Type B pancreatic cell (in vitro differentiated cells): ENCODE data around the gene TBX4. TPM values are rescaled to one million over a fixed set of nuclear protein-coding genes. Genes with fewer than 3 reads are reported as not detected.
"Not testable (repeated sequence)": the region's sequence is repeated elsewhere in the genome, so short reads cannot be mapped to it uniquely, and the experiment has no call there.

Experiments
- DNase-seq: peaks from one replicate; pipeline ENCODE4 v3.0.0; 2021; ENCODE audit warnings: mixed read lengths; ENCODE audit not compliant: unreplicated experiment; ENCODE audit errors: extremely low spot score
- H3K27ac Mint-ChIP-seq: 2 replicates; pipeline ENCODE4 v1.8.0; 2021; ENCODE audit warnings: mild to moderate bottlenecking, mixed read lengths
- H3K27me3 Mint-ChIP-seq: 2 replicates; pipeline ENCODE4 v1.8.0; 2021; ENCODE audit warnings: mixed read lengths
- H3K36me3 Mint-ChIP-seq: 2 replicates; pipeline ENCODE4 v1.8.0; 2021; ENCODE audit warnings: mixed read lengths
- H3K4me1 Mint-ChIP-seq: one replicate; pipeline ENCODE4 v1.8.0; 2021; ENCODE audit warnings: mixed read lengths; ENCODE audit not compliant: unreplicated experiment
- H3K4me3 Mint-ChIP-seq: 2 replicates; pipeline ENCODE4 v1.8.0; 2021; ENCODE audit warnings: mild to moderate bottlenecking, mixed read lengths
- H3K9me3 Mint-ChIP-seq: 2 replicates; pipeline ENCODE4 v1.8.0; 2021; ENCODE audit warnings: mixed read lengths
- total RNA-seq: library from RNA; stranded (reverse); gene quantifications from 2 replicates; pipeline ENCODE4 v1.2.1, GENCODE V29; 2021; ENCODE audit warnings: low replicate concordance
- TF ChIP-seq, protein P1 (sequence below): fragments of 200-600 bp; sonication (generic); conservative IDR thresholded peaks from 2 replicates; pipeline ENCODE4 v1.5.0; 2021; ENCODE audit warnings: antibody characterized with exemption, mild to moderate bottlenecking

The TBX4 gene
- total RNA-seq, 1 donor from 2014 or later, result 1.8 TPM

DNA sequence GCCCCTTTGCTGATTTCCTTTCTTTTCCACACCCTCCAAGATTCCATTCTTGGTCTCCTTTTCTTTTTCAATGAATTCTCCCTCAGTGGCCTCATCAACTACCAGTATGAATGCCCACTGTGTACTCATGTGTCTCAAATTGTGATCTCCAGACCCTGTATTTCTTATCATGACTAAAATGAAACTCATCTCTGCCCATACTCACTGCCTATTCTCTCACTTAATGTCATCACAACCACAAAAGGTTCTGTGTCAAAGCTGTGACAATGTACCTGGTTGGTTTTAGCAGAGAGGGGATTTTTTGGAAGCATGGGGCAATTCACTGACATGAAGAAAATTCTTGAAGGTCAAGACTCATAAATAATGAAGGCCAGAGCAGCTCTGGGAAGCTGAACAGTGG is 11.5 kb upstream of the TBX4 start:
- TF ChIP-seq, protein P1, sequence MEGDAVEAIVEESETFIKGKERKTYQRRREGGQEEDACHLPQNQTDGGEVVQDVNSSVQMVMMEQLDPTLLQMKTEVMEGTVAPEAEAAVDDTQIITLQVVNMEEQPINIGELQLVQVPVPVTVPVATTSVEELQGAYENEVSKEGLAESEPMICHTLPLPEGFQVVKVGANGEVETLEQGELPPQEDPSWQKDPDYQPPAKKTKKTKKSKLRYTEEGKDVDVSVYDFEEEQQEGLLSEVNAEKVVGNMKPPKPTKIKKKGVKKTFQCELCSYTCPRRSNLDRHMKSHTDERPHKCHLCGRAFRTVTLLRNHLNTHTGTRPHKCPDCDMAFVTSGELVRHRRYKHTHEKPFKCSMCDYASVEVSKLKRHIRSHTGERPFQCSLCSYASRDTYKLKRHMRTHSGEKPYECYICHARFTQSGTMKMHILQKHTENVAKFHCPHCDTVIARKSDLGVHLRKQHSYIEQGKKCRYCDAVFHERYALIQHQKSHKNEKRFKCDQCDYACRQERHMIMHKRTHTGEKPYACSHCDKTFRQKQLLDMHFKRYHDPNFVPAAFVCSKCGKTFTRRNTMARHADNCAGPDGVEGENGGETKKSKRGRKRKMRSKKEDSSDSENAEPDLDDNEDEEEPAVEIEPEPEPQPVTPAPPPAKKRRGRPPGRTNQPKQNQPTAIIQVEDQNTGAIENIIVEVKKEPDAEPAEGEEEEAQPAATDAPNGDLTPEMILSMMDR, result no peak
- Mint-ChIP-seq H3K27me3 (peaks cover 58% of the 10 kb centered on the region), H3K4me1 (peaks cover 11% of the 10 kb centered on the region), H3K4me3 (no peak overlapping the region), H3K36me3 (no peaks in the 10 kb centered on the region), H3K9me3 (peaks cover 13% of the 10 kb centered on the region), H3K27ac (no peak overlapping the region)
- DNase-seq, result no peak

DNA sequence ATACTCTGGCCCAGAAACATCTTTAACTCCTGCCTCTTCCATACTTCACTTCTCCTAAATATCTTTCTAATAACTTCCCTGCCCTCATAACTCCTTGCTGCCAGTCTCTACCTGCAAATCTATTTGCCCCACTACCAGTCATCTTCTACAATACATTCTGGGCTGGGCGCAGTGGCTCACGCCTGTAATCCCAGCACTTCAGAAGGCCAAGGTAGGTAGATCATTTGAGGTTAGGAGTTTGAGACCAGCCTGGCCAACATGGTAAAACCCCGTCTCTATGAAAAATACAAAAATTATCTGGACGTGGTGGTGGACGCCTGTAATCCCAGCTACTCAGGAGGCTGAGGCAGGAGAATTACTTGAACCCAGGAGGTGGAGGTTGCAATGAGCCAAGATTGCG is 10.7 kb upstream of the TBX4 start:
- not testable (repeated sequence) for H3K36me3 Mint-ChIP-seq, DNase-seq, H3K27ac Mint-ChIP-seq, H3K4me3 Mint-ChIP-seq, H3K9me3 Mint-ChIP-seq
- Mint-ChIP-seq H3K4me1 (peaks cover 11% of the 10 kb centered on the region), H3K27me3 (peaks cover 61% of the 10 kb centered on the region)

DNA sequence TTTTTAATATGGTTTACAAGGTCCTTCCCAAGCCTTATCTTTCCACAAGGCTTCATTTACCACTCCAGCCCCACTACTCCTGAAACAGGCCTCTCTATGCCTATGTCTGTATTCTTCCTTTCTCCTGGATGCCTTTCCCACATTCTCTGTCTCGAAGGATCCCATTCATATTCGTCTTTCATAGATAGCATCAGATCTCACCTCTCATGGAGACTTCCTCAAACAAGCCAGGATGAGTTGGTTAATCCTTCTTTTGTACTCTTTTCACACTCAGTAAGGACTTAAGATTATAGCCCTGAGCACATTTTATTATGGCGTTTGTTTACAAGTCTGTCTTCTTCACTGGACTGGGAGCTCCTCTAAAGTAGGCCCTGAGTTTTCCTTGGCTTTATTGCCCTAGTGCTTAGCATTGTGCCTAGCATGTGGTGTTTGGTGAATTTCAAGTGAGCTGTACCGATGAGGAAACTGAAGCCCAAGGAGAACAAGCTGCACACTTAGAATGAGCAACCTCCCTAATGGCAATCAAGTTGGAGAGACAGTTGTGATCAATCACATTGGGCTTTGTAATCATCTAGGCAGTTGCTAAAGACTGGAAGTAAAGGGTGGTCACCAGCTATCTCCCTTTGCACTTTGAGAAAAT is 10.0 kb upstream of the TBX4 start:
- H3K27me3 Mint-ChIP-seq, result peaks cover 65% of the 10 kb centered on the region
- H3K36me3 Mint-ChIP-seq, result no peaks in the 10 kb centered on the region
- no peak overlapping the region for H3K27ac Mint-ChIP-seq
- TF ChIP-seq, protein P1, result no peak
- H3K4me3 Mint-ChIP-seq, result no peak overlapping the region
- DNase-seq, result no peak
- peaks cover 4% of the 10 kb centered on the region for H3K9me3 Mint-ChIP-seq
- peaks cover 11% of the 10 kb centered on the region for H3K4me1 Mint-ChIP-seq

DNA sequence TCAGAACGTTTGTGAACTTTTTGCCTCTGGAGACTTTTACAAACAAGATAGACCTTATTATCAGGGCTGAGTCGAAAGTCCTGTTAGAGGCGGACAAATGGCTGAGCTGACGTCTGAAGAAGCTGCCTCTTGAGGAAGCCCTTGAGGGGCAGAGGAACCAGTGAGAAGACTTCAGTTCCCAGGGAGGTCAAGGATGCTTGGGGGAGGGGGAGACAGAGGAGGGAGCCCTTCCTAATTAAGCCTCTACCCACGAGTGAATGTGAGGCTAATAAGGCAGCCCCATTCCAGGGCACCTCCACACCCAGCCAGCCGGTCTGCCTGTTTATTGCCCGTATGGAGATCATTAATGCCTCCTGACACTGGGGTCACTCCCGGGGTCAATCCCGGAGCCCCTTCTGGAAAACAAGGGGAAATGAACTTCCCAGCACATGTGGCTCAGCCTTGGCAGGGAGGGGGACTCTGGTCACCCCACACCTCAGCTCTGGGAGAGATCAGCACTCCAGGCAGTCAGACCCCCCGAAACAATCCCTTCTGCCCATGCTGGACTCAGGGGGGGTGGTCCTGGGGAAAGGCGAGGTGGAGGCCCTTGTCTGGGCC is 9.2 kb upstream of the TBX4 start:
- no peak overlapping the region for H3K4me3 Mint-ChIP-seq
- no peaks in the 10 kb centered on the region for H3K9me3 Mint-ChIP-seq
- H3K27me3 Mint-ChIP-seq, result peaks cover 66% of the 10 kb centered on the region
- H3K36me3 Mint-ChIP-seq, result no peaks in the 10 kb centered on the region
- no peak for DNase-seq
- TF ChIP-seq, protein P1, result no peak
- peak overlapping the region; percentile 15 for H3K27ac Mint-ChIP-seq
- H3K4me1 Mint-ChIP-seq, result peaks cover 11% of the 10 kb centered on the region

DNA sequence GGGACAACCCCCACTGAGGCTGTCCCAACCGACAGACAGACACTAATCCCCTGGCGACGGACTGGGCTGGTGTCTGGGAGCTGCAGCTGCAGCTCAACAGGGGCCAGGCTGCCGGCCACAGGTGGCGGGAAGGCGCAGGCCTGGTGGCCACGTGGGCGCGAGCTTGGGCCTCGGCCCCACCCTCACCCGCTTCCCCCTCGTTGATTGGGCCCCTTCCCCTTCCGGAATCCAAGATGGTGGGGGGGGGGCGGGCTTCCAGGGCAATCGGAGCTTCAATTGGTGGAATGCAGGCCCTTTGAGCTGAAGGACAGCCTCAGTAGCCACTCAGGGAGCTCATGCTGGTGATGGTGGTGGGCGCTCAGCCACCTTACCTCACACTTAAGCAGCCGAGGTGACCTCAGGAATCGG is 8.7 kb upstream of the TBX4 start:
- DNase-seq, result no peak
- H3K4me1 Mint-ChIP-seq, result peaks cover 11% of the 10 kb centered on the region
- no peak overlapping the region for H3K4me3 Mint-ChIP-seq
- no peak overlapping the region for H3K27ac Mint-ChIP-seq
- TF ChIP-seq, protein P1, result no peak
- H3K27me3 Mint-ChIP-seq, result peaks cover 67% of the 10 kb centered on the region
- H3K36me3 Mint-ChIP-seq, result no peaks in the 10 kb centered on the region
- no peaks in the 10 kb centered on the region for H3K9me3 Mint-ChIP-seq

DNA sequence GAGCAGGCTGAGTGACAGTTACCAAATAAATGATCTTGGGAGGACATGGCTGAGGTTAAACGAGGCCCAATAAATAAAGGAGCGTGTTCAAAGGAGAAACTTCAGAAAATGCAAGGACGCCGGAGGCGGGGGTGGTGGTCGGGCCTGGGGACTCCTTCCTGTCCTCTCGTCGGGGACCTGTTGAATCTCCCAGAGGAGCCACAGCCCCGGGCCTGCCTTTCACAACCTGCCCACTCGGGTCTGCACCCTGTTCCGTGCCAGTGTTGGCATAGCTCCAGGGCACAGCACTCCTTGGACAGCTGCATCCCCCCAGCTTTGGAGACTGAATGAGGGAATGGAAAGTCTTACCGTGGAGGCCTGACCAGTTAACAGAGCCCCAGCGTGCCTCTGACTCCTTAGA is 8.1 kb upstream of the TBX4 start:
- TF ChIP-seq, protein P1, result no peak
- no peak for DNase-seq
- H3K27ac Mint-ChIP-seq, result no peak overlapping the region

More for the DNA sequence above, 8.1 kb upstream of the TBX4 start:
- Mint-ChIP-seq H3K4me1 (peaks cover 11% of the 10 kb centered on the region), H3K4me3 (no peak overlapping the region), H3K36me3 (no peaks in the 10 kb centered on the region), H3K27me3 (peaks cover 67% of the 10 kb centered on the region), H3K9me3 (no peaks in the 10 kb centered on the region)
